GM18873 (cell line): ENCODE measurements around the gene CORT.
"Not testable (repeated sequence)": the region's sequence is repeated elsewhere in the genome, so short reads cannot be mapped to it uniquely, and the experiment has no call there.

ENCODE experiments used
- ATAC-seq: cut with Tn5 transposase; IDR thresholded peaks from one replicate; pipeline ENCODE4 v1.9.1; 2021; ENCODE audit warnings: mild to moderate bottlenecking, moderate library complexity, moderate number of reproducible peaks; ENCODE audit not compliant: unreplicated experiment, low FRiP score

Gene CORT

GRCh38 chr1:10437052-10437451, 12.8 kb upstream of the CORT start:
- ATAC-seq: no peak

- no peak for ATAC-seq
Observed at GRCh38 chr1:10438677-10439163, 11.1 kb upstream of the CORT start.

- no peak for ATAC-seq
Observed at GRCh38 chr1:10440305-10440704, 9.5 kb upstream of the CORT start.

GRCh38 chr1:10440794-10441193, 9.0 kb upstream of the CORT start:
- ATAC-seq: no peak

GRCh38 chr1:10444248-10444647, 5.6 kb upstream of the CORT start:
- no peak for ATAC-seq

- ATAC-seq: no peak
Observed at GRCh38 chr1:10444795-10445397, 4.9 kb upstream of the CORT start.

- ATAC-seq: no peak
Observed at GRCh38 chr1:10446790-10447422, 2.9 kb upstream of the CORT start.

GRCh38 chr1:10450156-10450814, 454 bp downstream of the CORT start:
- no peak for ATAC-seq

GRCh38 chr1:10450836-10451235, 1.0 kb downstream of the CORT start:
- no peak for ATAC-seq

GRCh38 chr1:10451287-10451686, 1.5 kb downstream of the CORT start:
- no peak for ATAC-seq

GRCh38 chr1:10456048-10456447, 6.2 kb downstream of the CORT start:
- ATAC-seq: no peak

- ATAC-seq: no peak
Observed at GRCh38 chr1:10456661-10457060, 6.8 kb downstream of the CORT start.

DNA sequence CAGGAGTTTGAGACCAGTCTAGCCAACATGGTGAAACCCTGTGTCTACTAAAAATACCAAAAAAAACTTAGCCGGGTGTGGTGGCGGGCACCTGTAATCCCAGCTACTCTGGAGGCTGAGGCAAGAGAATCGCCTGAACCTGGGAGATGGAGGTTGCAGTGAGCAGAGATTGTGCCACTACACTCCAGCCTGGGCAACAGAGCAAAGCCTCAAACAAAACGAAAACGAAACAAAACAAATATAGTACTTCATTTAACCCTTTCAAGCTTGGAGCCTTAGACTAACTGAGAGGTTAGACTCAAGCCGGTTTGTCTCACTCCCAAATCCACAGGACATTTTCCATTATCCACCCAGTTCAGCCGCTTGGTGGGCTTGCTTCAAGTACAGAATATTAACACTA, 7.6 kb downstream of the CORT start:
- not testable (repeated sequence) for ATAC-seq

DNA sequence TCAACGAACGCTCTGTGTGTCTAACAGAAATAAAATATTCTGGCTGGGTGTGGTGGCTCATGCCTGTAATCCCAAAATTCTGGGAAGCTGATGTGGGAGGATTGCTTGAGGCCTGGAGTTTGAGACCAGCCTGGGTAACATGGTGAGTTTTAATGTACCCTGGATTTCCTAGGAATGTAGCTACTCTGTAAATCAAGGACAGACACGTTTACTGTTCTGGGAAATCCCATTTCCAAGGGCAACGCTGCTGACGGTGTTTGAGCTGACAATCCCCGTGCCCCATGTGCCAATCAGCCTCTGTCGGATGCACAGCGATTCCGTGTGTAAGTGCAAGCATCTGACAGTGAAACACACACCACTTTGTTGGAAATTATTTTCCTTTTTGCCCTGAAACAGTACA, 8.0 kb downstream of the CORT start:
- no peak for ATAC-seq

- no peak for ATAC-seq
Observed at GRCh38 chr1:10459184-10459583, 9.4 kb downstream of the CORT start.

DNA sequence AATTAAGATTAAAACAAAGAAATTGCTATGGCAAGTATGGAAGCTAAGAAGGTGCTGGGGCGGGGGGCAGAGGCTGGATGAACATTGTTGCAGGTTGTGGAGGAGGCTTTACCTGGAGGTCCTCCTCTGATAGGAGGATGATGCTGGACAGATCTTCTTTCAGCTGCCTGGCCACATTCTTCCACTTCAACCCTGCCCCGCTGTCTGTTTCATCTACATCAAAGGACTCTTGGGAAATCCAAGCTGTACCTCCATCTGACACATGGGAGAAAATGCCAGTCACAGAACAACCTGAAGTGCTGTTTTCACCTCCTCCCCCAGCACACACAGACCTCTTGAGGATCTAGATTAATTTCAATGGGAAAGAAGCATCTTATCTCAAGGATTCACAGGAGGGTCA, 17.2 kb downstream of the CORT start:
- ATAC-seq: no peak

GRCh38 chr1:10470043-10470442, 20.2 kb downstream of the CORT start:
- ATAC-seq: no peak

DNA sequence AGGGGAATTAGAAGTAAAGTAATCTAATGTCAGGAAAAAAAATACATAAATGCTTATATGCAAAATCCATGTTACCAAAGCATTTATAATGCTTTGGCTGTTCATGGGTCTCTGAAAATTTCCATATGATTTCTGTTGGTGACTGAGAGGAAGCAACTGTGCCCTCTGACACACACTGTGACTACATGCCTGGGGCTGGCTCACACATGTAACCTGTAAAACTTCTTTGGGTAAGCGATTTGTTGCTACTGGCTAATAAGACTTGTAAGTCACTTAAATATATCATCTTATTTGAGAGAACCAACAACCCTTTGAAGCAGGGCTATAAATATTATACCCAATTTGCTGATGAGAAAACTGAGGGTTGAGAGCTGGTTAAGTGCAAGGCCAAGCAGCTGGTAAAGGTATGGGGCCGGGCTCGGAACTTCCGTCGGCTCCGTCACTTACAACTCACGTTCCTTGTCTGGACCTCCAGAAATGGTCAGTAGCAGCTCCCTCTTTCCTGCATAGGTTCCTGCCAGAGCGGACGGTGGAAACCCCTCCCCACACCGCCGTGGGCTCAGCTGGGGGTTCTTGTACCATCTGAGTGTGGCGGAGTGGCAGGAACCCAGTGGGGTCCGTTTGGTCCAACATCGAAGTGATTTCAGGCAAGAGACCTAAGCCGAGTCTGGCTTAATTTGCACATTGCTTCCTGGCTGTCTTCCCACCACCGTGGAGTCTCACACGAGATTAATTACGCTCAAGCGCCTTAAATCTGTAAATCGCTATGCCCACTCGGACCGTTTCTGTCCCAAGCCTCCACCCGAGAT, 21.8 kb downstream of the CORT start:
- no peak for ATAC-seq

GRCh38 chr1:10472220-10473144, 22.7 kb downstream of the CORT start, which contains the start of gene DFFA:
Gene DFFA, minus strand, starts transcription at chr1:10472529. Its CDS starts 71 bp downstream, at chr1:10472458.
- ATAC-seq: peak; percentile 75
